ENCODE results near the gene GAB2.

- TF ChIP-seq POLR2AphosphoS5 (IDR thresholded peaks at IDR 0.05; ENCODE audit: borderline replicate concordance, low read depth, low read length) (no peak), EZH2 (IDR thresholded peaks at IDR 0.05) (no peak), FOXP2 (optimal IDR thresholded peaks at IDR 0.05; ENCODE audit: control extremely low read depth, extremely low read length, insufficient read depth) (no peak)
Observed at GRCh38 chr11:78289552-78290292, 127.9 kb downstream of the GAB2 start.

Measured in SK-N-MC (cell line).